GM19043 (cell line): ENCODE data around the gene GMDS.

Experiments
- ATAC-seq: cut with Tn5 transposase; IDR thresholded peaks from one replicate; pipeline ENCODE4 v1.9.1; 2021; ENCODE audit warnings: low read depth; ENCODE audit not compliant: unreplicated experiment

GMDS gene

DNA sequence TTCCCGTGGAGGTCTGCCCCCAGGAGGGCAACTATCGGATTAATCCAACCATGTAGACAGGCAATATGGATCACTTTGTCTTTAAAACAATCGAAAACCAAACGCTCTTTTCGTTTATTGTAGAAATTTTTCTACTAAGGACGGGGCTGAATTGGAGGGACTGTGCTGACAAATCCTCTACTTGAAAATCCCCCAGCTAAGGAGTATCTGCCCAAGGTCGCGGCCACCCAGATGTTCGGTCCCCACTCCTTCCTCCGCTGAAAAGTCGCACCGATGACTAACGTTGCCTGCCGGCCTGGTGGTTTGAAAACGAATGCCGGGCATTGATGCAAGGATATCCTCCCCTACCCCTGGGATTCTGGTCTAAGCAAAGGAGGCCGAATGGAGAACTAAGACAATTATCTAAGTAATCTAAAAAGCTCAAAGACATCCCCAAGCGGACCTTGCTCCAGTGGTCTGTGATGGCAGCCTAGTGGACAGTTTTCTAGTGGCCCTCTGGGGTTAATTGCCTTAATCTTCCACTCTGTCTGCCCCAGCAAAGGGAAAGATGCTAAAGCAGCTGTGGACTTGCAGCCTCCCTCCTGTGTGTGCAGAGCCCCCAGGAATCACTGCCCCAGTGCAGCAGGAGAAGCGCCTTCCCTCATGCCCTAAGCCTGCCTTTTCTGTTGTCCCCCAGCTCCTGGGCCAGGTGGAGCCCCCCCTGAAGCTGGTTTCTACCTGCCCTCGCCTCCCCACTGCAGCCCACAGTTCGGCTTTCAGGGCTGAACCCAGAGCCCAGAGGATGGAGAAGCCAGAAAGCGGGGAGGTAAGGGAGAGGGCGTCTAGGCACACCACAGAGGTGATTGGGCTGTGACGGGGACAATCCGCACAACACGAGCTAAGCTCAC lies 639.3 kb downstream of the GMDS start:
- ATAC-seq, result no peak

DNA sequence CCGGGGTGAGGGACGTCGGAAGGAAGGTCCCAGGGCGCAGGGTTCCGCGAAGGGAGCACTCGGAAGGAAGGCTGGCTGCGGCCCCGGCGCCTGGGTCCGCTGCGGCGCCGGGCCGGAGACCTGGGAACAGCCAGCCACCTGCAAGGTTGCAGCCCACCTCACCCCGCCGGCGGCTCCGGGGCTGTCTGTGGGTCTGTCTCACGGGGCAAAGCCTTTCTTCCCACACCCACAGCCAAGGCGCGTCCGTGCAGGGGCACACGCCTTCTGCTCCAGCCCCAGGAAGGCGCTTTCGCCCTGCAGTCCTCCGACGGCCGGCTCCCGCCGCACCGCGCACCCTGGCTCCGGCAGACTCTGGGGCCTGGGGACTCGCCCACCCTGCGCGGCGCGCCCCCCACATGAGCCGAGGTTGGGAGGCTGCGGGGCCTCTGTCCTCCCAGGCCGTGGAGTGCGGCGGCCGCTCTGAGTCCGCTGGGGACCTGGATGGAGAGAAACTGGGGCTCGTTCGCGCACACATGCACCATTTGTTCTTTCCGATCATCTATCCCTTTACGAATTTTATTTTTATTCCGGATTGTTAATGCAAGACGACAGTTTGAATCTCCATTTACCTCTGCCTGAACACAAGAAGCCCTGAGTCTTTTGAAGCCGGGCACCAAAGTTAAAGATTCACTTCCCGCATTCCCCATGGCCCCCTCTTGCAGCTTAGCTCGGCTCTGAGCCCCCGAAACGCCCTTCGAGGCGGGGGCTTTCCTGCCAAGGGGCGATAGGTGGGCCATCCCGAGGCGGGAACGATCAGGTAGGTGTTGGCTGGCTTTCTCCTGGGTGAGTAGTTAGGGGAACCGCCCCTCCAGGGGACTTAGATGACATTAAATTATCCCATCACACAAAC lies 640.2 kb downstream of the GMDS start:
- no peak for ATAC-seq

DNA sequence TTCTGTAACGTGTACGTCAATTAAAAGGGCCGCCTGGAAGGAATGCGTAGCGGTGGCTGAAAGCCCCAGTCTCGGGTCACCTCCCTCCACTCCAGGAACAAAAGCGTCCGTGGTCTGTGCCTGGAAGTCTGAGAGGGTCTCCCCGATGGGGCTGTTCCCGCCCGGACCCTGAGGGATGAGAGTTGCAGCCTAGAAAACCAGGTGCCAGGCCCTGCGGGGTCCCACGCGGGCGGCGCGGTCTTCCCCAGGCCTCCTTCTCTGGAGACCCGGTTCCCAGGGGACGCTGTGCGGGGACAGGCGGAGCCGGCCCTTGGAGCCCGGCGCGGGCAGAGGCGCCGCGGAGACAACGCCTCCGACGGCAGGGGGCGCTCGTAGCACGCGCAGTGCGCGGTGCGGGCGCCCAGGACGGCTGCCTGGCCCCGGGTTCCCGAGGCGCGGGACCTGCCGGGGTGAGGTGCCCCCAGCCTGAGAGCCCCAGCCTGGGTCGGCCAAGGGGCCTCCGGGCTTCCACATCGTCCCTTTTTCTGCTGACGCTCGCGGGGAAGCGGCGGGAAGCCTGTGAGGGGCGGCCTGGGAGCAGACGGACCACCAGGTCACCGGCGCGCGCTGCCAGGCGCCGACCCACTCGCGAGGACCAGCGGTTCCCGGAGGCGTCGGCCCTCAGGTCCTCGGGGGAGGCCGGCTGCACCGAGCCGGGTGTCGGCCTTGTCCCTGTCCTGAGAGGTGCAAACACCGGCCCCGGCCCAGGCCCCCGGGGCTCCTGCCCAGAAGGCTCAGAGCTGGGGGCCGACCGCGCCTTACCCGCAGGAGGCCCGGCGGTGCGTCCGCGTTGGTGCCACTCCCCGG lies 641.0 kb downstream of the GMDS start:
- peak; percentile 72 for ATAC-seq

DNA sequence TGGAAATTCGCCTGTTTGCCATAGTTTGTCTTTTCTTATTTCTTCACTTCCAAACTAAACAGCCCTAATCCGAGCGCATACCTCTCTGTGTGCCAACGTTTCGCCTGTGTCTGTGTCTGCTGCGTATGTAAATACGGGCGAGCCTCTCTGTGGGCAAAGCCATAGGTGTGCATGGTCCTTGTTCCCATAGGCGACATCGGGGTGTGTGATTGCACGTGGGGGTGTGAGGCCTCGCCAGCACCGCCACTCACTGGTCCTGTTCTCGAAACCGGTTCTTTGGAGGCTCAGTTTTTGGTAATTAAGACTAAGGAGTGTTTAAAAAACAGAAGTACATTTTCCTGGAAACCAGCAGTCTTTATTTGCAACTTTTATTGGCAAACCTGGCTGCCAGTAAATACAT lies 641.7 kb downstream of the GMDS start:
- ATAC-seq, result no peak

DNA sequence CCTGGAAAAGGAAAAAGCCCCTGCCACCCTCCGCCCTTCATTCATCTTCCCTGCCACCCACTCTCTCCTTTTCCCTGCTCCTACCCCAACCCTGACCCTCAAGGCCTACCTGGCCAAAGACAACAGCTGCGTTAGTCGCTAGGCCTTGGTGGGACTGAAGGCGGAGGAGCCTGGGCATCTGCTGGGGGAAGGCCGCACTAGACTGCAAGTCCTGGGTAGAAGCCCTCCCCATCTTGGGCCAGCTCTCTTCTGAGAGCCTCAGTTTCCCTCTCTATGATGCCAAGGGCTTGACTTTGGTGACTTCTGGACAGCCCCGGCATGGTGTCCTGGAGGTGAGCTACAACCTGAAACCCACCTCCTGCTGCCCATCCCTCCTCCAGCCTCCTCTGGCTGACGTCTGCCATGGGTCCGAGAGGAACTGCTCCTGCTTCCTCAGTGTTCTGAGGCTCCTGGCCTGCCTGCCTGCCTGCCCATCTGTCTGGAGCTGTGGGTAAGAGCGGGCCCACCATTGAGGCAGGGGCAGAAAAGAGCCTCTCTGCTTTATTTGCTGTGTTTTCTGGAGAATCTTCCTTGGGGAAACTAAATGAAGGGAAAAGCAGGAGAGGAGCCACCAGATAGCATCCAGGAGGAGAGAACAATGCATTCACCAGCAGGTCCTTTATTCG lies 643.2 kb downstream of the GMDS start:
- no peak for ATAC-seq

DNA sequence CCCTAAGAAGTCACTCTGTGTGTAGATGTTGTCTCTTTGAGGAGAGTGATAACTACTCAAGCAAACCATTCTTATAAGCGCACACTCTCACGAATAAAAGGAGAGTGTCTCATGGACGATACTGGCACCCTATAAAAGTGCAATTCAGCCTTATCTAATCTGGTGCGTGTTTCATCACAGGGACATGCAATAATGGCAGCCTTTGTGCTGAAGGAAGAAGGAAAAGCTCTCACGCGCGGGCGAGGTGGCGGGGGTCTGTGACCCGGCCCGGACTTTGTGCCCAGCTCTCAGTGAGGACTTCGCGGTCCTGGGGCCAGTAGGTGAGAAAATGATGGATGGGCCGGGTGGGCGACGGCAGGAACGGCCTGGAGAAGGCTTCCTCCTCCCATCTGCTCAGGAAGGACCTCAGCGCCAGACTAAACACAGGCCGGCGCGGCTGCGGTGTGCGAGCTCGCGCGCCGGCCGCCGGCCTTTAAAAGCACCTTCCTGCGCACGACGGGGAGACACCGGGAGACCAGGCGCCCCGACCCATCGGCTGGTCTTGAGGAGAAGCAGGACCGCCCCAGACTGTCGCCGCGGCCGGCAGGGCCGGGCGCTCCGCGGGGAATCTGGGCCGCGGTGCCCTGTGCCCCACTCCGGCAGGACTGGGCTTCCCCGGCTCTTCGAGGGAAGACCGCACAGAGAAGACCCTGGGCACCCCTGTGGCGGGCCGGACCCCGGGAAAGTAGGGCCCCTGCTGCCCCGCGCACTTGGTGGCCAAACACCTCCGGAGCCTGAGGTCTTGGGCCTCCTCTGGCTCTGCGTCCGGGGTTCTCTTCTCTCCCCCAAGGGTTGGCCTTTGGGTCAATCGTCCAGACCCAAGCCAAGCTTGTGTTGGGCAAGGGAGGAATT lies 644.0 kb downstream of the GMDS start:
- ATAC-seq, result no peak

DNA sequence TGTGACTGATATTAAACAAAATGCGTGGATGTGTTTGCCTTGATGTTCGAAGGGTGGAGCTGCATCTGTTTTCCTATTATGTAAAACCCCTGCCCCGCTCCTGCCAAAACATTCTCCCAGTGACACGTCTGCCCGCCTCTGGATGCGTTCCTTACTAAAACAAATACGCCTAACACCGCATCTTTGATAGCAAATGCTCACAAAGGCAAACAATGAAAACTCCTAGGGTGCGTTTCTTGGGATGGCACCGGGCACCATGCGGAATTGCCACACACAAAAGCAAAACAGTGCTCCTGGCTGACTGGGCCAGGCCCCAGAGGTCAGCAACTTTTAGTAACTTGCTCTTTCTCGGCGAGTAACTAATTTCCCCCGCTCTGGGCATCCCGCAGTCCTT lies 644.6 kb downstream of the GMDS start:
- no peak for ATAC-seq

DNA sequence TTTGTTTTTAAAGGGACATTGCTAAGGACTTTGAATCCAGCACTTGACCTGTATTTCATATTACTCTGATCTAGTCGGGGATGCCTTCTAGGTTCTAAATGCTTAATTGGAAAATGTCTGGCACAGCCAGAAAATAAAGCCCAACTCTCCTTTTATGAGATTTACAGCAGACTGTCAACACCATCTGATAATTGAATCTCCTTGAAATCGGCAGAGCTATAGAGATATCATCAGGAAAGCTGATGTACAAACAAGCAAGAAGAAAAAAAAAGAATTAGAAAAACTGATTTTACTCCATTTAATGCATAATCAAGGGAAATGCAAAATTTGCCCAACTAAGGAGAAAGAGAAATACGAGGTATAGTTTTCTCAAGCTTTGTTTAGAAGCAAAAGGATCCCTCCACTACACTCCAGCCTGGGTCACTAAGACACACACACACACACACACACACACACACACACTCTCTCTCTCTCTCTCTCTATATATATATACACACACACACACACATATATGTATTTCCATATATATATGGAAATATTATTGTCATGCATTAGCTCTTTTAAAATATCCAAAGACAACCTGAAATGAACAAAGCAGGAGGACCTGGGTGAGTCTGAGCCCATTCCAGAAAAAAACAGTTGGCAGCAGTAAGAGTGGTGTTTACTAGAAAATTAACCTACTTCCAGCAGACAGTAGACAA lies 645.2 kb downstream of the GMDS start:
- no peak for ATAC-seq

DNA sequence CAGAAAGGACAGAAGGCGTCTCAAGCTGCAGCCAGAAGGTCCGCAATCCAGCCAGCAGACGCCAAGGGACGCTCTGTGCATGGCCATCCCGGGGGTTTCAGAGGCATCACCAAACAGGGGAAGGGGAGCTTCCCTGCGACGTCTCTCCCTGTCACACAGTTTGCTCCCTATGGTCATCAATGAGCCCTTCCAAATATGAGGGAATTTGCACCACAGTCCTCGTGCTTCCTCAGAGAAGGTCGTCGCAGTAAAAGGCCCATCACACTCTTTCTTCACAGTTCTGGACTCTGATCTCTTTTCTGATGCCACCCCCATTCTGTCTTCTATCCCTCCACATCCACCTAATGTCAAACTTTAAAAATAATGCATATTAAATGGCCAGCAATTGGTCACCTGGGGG lies 645.9 kb downstream of the GMDS start:
- ATAC-seq, result no peak

DNA sequence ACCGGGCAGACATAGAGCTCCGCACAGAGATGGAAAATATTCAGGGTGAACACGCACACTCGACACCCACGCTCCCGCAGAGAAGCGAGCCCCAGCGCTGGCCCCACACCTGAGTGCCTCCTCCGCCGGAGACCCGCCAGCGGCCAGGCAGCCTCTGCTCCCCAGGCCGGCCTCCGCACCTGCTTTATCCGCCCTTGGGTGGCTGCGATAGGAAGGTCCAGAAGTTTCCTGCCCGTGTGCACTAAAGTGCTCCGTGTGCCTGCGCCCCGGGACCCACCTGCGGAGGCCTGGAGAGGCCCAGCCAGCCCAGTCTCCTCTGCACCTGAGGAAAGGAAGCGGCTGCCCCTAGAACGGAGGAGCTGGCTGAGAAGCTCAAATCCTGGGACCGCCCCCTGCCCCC lies 646.5 kb downstream of the GMDS start:
- ATAC-seq, result no peak

DNA sequence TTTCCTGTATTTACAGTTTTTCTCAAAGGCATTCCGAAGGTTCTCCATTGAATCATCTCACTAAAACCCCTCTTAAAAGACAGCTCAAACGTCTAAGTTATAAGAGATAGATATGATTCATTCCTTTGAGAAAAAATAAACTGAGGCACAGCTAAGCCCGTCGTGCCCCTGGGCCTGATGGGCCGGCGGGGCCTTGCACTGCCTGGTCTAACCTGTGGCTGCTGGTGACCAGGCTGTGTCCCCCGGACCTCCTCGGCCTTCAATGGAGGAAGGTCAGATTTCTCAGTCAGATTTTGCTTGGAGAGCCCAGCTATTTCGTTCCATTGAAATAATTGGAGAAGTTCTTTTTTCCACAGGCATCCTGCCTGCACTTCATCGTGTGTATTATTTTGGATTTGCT lies 647.0 kb downstream of the GMDS start:
- no peak for ATAC-seq

DNA sequence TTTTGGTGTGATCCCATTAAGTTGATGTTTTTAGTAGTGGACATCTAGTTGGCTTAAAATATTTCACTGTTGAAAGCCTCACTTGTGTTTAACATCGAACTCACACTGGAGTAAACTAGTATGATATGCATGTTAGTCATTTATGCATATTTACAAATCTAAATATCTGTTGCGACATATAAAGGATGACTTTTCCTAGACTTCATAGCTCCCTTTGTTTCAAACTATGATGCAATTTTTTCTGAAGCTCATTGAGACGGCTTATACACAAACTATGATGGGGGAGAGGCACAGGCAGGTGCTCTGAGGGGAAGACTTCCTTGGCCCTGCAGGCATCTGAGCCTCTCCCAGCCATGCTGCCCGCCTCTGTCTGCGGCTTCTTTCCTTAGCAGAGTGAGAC lies 647.5 kb downstream of the GMDS start:
- no peak for ATAC-seq

DNA sequence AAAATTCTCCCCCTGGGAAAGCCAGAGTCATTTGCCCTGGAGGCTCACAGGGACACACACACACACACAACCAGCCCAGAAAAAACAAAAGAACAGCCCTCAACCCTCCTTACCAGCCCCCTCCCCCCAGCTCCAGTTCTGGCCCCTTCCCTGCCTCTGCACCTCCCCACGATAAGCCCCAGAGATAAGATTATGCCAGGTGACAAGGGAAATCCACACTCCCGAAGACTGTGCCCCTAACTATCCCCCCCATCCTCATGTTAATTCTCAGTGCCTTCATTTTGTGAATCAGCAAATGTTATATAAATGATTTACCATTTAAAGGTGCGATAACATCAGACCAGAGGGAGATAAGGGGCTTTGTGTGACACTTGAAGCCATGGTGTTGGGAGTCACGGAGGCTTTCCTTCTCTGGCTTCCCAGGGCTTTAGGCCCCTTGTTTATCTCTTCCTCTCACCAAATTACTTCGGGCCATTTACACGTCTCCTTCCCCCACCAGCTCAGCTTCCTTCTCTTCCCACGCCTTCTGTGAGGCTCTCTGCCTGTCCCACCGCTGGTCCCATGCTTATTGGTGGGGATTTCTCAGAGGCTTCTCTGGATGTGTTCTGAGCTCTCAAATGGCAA lies 648.2 kb downstream of the GMDS start:
- ATAC-seq, result no peak

DNA sequence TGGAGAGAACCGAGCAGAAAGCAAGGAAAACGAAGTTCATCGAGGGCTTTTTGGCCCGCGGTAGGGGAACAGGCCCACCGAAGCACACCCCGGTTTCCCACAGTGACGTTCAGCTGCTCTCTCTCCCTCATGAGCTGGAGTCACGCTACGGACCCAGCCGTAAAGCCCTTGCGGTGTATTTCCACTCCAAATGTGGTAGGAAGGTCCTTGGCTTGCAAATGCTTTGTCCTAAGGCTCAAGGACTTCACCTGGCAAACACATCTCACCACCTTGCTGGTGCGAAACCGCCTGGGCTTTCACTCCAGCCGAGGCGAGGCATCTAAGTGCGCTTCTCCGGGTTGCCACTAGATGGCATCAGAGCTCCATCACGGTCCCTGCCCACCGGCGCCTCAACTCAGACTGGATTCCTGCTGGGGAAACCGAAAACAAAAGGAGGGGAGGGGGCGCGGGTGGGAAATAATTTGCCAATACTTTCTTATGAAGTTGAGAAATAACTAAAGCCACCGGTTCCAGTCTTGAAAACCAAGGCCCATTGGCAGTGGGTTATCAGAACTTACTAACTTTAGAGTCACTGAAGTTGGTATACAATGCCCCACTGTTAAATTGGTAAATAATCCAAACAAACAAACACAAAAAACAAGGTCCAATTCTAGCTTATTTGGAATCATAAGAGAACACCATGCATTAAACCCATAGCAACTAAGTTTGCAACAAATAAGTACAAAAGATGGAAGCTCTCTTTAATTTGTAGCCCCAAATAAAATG lies 649.1 kb downstream of the GMDS start:
- ATAC-seq, result no peak

DNA sequence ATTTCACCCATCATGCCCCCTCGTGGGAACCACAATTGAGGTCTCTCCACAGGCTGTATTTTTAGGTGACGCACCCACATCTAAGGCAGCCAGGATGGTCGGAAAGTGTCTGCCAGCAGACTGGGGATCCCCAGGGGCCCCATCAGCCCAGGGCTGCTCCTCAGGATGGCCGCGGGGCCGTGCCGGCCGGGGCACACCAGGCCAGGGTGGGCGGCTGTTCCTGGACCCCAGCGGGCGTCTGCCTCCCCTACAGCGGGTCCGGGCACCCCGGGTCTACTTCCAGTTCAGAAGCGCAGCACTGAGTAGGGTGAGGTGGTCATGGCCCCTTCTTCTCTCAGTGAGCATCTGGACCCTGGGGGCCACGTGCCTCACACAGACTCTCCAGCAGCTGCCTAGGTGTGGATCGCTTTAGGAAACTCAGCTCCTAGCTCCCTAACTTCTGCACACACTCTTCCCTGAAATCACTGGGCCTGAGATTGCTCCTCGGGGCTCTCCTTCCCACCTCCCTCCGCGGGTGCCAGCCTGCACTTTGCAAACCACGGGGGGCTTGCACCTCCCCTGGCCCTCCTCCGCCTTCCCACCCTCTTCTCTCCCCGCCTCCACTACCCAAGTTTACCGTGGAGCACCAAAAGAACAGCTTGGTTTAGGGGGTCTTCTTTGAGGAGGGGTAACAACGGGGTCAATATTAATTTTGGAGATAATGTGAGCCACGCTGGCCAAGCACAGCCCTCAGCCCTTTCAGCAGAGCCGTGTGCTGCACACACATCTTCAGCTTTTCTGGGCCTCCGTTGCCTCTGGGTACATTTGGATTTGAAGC lies 649.9 kb downstream of the GMDS start:
- no peak for ATAC-seq

DNA sequence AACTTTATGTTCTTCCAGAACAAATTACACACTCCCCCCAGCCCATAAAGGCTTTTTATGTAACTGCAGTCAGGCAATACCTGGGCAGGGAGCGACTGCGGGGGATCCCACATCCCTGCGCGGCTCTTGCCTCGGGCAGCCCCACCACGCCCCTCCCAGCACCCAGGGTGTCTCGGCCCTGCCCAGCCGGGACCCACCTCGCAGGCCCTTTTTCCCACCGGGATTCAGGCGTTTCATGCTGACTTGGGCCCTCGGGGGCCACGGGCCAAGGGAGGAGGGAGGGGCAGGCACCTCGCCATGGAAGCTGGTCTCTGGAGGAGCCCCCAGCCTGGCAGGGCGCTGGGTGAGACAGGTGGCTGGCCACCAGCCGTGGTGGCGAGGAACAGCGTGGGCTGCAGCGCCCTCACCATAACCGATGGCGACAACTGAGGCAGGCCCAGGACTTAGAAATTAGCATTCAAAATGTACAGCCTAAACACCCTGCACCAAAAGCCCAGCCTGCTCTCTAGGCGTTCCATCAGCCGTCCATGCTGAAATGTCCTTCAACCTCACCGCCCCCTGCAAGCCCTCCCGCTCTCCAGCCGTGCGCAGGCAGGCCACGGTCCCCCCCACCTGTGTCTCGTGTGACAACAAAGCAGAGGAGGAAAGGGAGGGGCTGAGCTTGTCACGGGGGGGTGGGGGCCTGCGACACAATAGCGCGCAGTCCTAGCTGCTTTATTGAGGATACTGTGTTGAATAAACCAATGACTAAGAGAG lies 650.8 kb downstream of the GMDS start:
- ATAC-seq, result no peak
